ENCODE measurements around the gene SESTD1.
"Not testable (repeated sequence)": the region's sequence is repeated elsewhere in the genome, so short reads cannot be mapped to it uniquely, and the experiment has no call there.

DNA sequence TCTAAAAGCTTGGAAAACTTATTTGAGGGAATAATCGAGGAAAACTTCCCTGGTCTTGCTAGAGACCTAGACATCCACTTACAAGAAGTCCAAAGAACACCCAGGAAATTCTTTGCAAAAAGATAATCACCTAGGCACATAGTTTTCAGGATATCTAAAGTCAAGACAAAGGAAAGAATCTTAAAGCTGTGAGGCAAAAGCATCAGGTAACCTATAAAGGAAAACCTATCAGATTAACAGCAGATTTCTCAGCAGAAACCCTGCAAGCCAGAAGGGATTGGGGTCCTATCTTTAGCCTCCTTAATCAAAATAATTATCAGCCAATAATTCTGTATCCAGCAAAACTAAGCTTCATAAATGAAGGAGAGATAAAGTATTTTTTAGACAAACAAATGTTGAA lies 56.4 kb downstream of the SESTD1 start:
- TF ChIP-seq, protein P1, sequence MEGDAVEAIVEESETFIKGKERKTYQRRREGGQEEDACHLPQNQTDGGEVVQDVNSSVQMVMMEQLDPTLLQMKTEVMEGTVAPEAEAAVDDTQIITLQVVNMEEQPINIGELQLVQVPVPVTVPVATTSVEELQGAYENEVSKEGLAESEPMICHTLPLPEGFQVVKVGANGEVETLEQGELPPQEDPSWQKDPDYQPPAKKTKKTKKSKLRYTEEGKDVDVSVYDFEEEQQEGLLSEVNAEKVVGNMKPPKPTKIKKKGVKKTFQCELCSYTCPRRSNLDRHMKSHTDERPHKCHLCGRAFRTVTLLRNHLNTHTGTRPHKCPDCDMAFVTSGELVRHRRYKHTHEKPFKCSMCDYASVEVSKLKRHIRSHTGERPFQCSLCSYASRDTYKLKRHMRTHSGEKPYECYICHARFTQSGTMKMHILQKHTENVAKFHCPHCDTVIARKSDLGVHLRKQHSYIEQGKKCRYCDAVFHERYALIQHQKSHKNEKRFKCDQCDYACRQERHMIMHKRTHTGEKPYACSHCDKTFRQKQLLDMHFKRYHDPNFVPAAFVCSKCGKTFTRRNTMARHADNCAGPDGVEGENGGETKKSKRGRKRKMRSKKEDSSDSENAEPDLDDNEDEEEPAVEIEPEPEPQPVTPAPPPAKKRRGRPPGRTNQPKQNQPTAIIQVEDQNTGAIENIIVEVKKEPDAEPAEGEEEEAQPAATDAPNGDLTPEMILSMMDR (IDR thresholded peaks at IDR 0.05): not testable (repeated sequence)
- TF ChIP-seq POLR2AphosphoS5 (IDR thresholded peaks at IDR 0.05): not testable (repeated sequence)
